Erythroblast (primary cell): ENCODE results near the gene PTGES.

Experiments
- GATA1 ChIP-seq: IDR thresholded peaks from 2 replicates; pipeline ENCODE4 v1.6.1; 2011; ENCODE audit warnings: low read depth, mild to moderate bottlenecking, control low read depth, low read length, moderate library complexity
- POLR2A ChIP-seq: IDR thresholded peaks from 2 replicates; pipeline ENCODE4 v1.6.1; 2011; ENCODE audit warnings: mild to moderate bottlenecking, low read length

DNA sequence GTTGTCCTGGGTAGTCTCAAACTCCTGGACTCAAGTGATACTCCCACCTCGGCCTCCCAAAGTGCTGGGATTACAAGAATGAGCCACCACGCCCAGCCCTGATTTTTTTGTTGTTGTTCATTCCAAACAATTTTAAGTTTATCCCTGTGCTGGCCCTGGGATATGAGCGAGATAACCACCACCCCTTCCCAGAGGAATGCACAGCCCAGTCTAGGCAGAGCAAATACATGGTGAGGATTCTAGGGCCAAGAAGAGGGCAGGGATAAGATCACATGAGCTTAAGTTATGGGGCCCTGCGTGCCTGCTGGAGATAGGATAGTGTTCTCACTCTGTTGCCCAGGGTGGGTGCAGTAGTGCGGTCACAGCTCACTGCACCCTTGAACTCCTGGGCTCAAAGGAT lies 29.1 kb upstream of the PTGES start:
- TF ChIP-seq POLR2A (no peak), GATA1 (no peak)
